Neural cell (in vitro differentiated cells): ENCODE data around the gene BCAN. TPM values are rescaled to one million over a fixed set of nuclear protein-coding genes. Genes with fewer than 3 reads are reported as not detected.

Source experiments
- H2AFZ ChIP-seq: fragments of 200-600, 300-800 bp; sonication (generic), shearing (Covaris generic); 2 replicates; pipeline ENCODE4 v1.6.0; 2014; ENCODE audit warnings: low read depth, mild to moderate bottlenecking, antibody characterized with exemption, low read length, moderate library complexity
- H3F3A ChIP-seq: fragments of 200-600 bp; shearing (Covaris generic); 2 replicates; pipeline ENCODE4 v1.6.1; 2016; ENCODE audit warnings: mild to moderate bottlenecking, moderate library complexity, mixed read lengths, antibody characterized with exemption, low read length; ENCODE audit not compliant: insufficient read depth, poor library complexity, severe bottlenecking
- H3K27ac ChIP-seq: fragments of 200-600, 300-800 bp; sonication (generic), shearing (Covaris generic); 2 replicates; pipeline ENCODE4 v1.5.1; 2014; ENCODE audit warnings: mild to moderate bottlenecking, low read length, moderate library complexity
- H3K27me3 ChIP-seq: fragments of 300-800, 200-600 bp; sonication (generic), shearing (Covaris generic); 2 replicates; pipeline ENCODE4 v1.6.0; 2014; ENCODE audit warnings: mild to moderate bottlenecking, low read depth, low read length, moderate library complexity; ENCODE audit not compliant: insufficient read depth
- H3K36me3 ChIP-seq: fragments of 300-800, 200-600 bp; sonication (generic), shearing (Covaris generic); 2 replicates; pipeline ENCODE4 v1.5.1; 2014; ENCODE audit warnings: mild to moderate bottlenecking, antibody characterized with exemption, low read length, moderate library complexity; ENCODE audit not compliant: insufficient read depth
- H3K4me2 ChIP-seq: fragments of 300-800, 200-600 bp; sonication (generic), shearing (Covaris generic); 2 replicates; pipeline ENCODE4 v1.6.0; 2014; ENCODE audit warnings: mild to moderate bottlenecking, low read length
- H3K4me3 ChIP-seq: fragments of 300-800, 200-600 bp; sonication (generic), shearing (Covaris generic); 2 replicates; pipeline ENCODE4 v1.5.1; 2014; ENCODE audit warnings: mild to moderate bottlenecking, low read length, moderate library complexity
- H3K79me2 ChIP-seq: fragments of 200-600 bp; shearing (Covaris generic); replicated peaks from 2 replicates; pipeline ENCODE4 v1.6.0; 2014; ENCODE audit warnings: mild to moderate bottlenecking, low read length, moderate library complexity; ENCODE audit not compliant: insufficient read depth
- H3K9ac ChIP-seq: fragments of 300-800, 200-600 bp; sonication (generic), shearing (Covaris generic); 2 replicates; pipeline ENCODE4 v1.6.1; 2016; ENCODE audit warnings: mild to moderate bottlenecking, low read length, mixed read lengths
- H3K9me2 ChIP-seq: fragments of 200-600 bp; shearing (Covaris generic); 2 replicates; pipeline ENCODE4 v1.6.1; 2016; ENCODE audit warnings: mild to moderate bottlenecking, low read length, mixed read lengths; ENCODE audit not compliant: insufficient read depth
- H3K9me3 ChIP-seq: fragments of 200-600, 300-800 bp; sonication (generic), shearing (Covaris generic); 2 replicates; pipeline ENCODE4 v1.6.1; 2016; ENCODE audit warnings: mild to moderate bottlenecking, mixed run types, low read length, moderate library complexity, mixed read lengths
- H4K20me1 ChIP-seq: fragments of 200-600 bp; shearing (Covaris generic); 2 replicates; pipeline ENCODE4 v1.6.1; 2016; ENCODE audit warnings: mild to moderate bottlenecking, mixed run types; ENCODE audit not compliant: insufficient read depth
- EP300 ChIP-seq: fragments of 450-650 bp; conservative IDR thresholded peaks from 2 replicates; pipeline ENCODE4 v1.6.1; 2014; ENCODE audit warnings: antibody characterized with exemption, mild to moderate bottlenecking, moderate library complexity; ENCODE audit not compliant: poor library complexity, severe bottlenecking
- EZH2 ChIP-seq: fragments of 200-600, 300-800 bp; shearing (Covaris generic), sonication (generic); IDR thresholded peaks from 2 replicates; pipeline ENCODE4 v1.6.1; 2014; ENCODE audit warnings: antibody characterized with exemption, low read length, borderline replicate concordance, mild to moderate bottlenecking; ENCODE audit not compliant: insufficient read depth, poor library complexity, severe bottlenecking
- MXI1 ChIP-seq: fragments of 450-650 bp; conservative IDR thresholded peaks from 2 replicates; pipeline ENCODE4 v1.6.1; 2014; ENCODE audit warnings: antibody characterized with exemption, mild to moderate bottlenecking; ENCODE audit not compliant: poor library complexity, severe bottlenecking
- REST ChIP-seq: IDR thresholded peaks from 2 replicates; pipeline ENCODE4 v1.6.1; 2012; ENCODE audit warnings: borderline replicate concordance
- SMC3 ChIP-seq: fragments of 450-650 bp; conservative IDR thresholded peaks from 2 replicates; pipeline ENCODE4 v1.6.1; 2014; ENCODE audit warnings: antibody characterized with exemption, mild to moderate bottlenecking, moderate library complexity; ENCODE audit not compliant: poor library complexity
- TAF1 ChIP-seq: IDR thresholded peaks from 2 replicates; pipeline ENCODE4 v1.6.1; 2012; ENCODE audit warnings: low read depth
- polyA plus RNA-seq: library from polyadenylated mRNA; depleted of rRNA; stranded (reverse); fragments of >200 nt; gene quantifications from 2 replicates; pipeline ENCODE4 v1.2.3, GENCODE V29; 2014

The BCAN gene
- polyA plus RNA-seq, 1 donor from 2014 or later: not detected

- H3K79me2 ChIP-seq: peaks cover 47% of the 10 kb centered on the region
- H2AFZ ChIP-seq: no peak overlapping the region
- H3K4me3 ChIP-seq: peak overlapping the region; percentile 64
- H4K20me1 ChIP-seq: no peaks in the 10 kb centered on the region
- TF ChIP-seq MXI1 (peak; percentile 28), TAF1 (no peak), REST (no peak), EP300 (no peak), SMC3 (no peak)
- no peaks in the 10 kb centered on the region for H3K36me3 ChIP-seq
- peaks cover 4% of the 10 kb centered on the region for H3K27me3 ChIP-seq
- H3K9ac ChIP-seq: peak overlapping the region; percentile 61
- H3K4me2 ChIP-seq: no peak overlapping the region
- no peaks in the 10 kb centered on the region for H3K9me2 ChIP-seq
- H3K27ac ChIP-seq: no peak overlapping the region
- no peaks in the 10 kb centered on the region for H3K9me3 ChIP-seq
- H3F3A ChIP-seq: no peaks in the 10 kb centered on the region
Measured at GRCh38 chr1:156675210-156676113, 33.5 kb downstream of the BCAN start.

- TF ChIP-seq MXI1 (peak; percentile 29), EZH2 (no peak)
- peak overlapping the region; percentile 61 for H3K9ac ChIP-seq
Measured at GRCh38 chr1:156676114-156676819, 34.4 kb downstream of the BCAN start.

More at GRCh38 chr1:156676114-156676819, 34.4 kb downstream of the BCAN start:
- H3K9me3 ChIP-seq: no peaks in the 10 kb centered on the region
- no peaks in the 10 kb centered on the region for H4K20me1 ChIP-seq
- no peaks in the 10 kb centered on the region for H3F3A ChIP-seq
- H3K27me3 ChIP-seq: peaks cover 4% of the 10 kb centered on the region
- H2AFZ ChIP-seq: no peak overlapping the region
- H3K9me2 ChIP-seq: no peaks in the 10 kb centered on the region
- H3K36me3 ChIP-seq: no peaks in the 10 kb centered on the region
- H3K27ac ChIP-seq: no peak overlapping the region
- H3K4me3 ChIP-seq: peak overlapping the region; percentile 64
- no peak overlapping the region for H3K4me2 ChIP-seq
- H3K79me2 ChIP-seq: peaks cover 47% of the 10 kb centered on the region
